Heart right ventricle (tissue), 16 donors: Measurements from ENCODE around the gene TP53RK. TPM values are rescaled to one million over a fixed set of nuclear protein-coding genes. Genes with fewer than 3 reads are reported as not detected.

Source experiments
- ATAC-seq, 8 donors: fragments of 200-7000 bp; cut with Tn5 transposase; one replicate each; pipeline ENCODE4 v1.9.1; 2020; ENCODE audit warnings: mild to moderate bottlenecking in 8 of 8, moderate library complexity in 8 of 8, moderate number of reproducible peaks in 1 of 8
- DNase-seq, 2 donors: peaks; one replicate each; pipeline ENCODE4 v3.0.0-alpha.2; 2020
- H3K27ac ChIP-seq, 10 donors: fragments of 200-600 bp; sonication (generic) in 2 of 10; one replicate each; pipeline versions ENCODE4 v1.5.0 to v1.8.0; 2020 to 2022; ENCODE audit warnings: mild to moderate bottlenecking in 3 of 10
- H3K27me3 ChIP-seq, 7 donors: fragments of 200-600 bp; one replicate each; pipeline ENCODE4 v1.8.0; 2021 to 2022; ENCODE audit warnings: mild to moderate bottlenecking in 2 of 7
- H3K36me3 ChIP-seq, 9 donors: fragments of 200-600 bp; sonication (generic) in 1 of 9; one replicate each; pipeline versions ENCODE4 v1.5.0 to v1.8.0; 2020 to 2022; ENCODE audit warnings: mild to moderate bottlenecking in 2 of 9
- H3K4me1 ChIP-seq, 9 donors: fragments of 200-600 bp; sonication (generic) in 1 of 9; one replicate each; pipeline versions ENCODE4 v1.5.0 to v1.8.0; 2020 to 2022; ENCODE audit warnings: mild to moderate bottlenecking in 4 of 9
- H3K4me3 ChIP-seq, 10 donors: fragments of 200-600 bp; sonication (generic) in 2 of 10; one replicate each; pipeline versions ENCODE4 v1.5.0 to v1.8.0; 2020 to 2022; ENCODE audit warnings: mild to moderate bottlenecking in 7 of 10, moderate library complexity in 2 of 10
- H3K9me3 ChIP-seq, 11 donors: fragments of 200-600 bp in 10 of 11; sonication (generic) in 2 of 11; one replicate each; pipeline versions ENCODE4 v1.5.0 to v1.8.0; 2013 to 2022; ENCODE audit warnings: mild to moderate bottlenecking in 2 of 11, control low read depth in 1 of 11, moderate library complexity in 1 of 11
- CTCF ChIP-seq, 9 donors: fragments of 200-600 bp; sonication (generic) in 2 of 9; IDR thresholded peaks; one replicate each; pipeline versions ENCODE4 v1.5.0 to v1.8.0; 2021 to 2022; ENCODE audit warnings: antibody characterized with exemption in 9 of 9, mild to moderate bottlenecking in 5 of 9, moderate library complexity in 1 of 9
- WGBS, 2 donors: extraction: QIAGEN DNeasy Blood & Tissue Kit; methylation state at CpG; one replicate each; pipeline ENCODE4 v1.1.7; 2013; ENCODE audit warnings: inconsistent platforms in 1 of 2; 5-methylcytosine and 5-hydroxymethylcytosine counted together
- intact Hi-C, 10 donors: fragments of 100-400 bp; cut with DNase I; formaldehyde crosslinking; loops; one replicate each; pipeline versions ENCODE4 v1.11.1 to v1.14.2; 2022
- polyA plus RNA-seq, 2 donors: library from polyadenylated mRNA; stranded (reverse); fragments of 200-250 nt; gene quantifications; one replicate each; pipeline ENCODE4 v1.2.3, GENCODE V29; 2013
- total RNA-seq, 10 donors: library from RNA; stranded (reverse); fragmentation: NEBNext Ultra II Directional in 3 of 10; extraction: Animal tissue kit (Norgen Biotek cat#: 25700) in 3 of 10; gene quantifications; one replicate each; pipeline versions ENCODE4 v1.2.1 to v1.2.4, GENCODE V29; 2021 to 2023
- donor health status: Arrhythmogenic right ventricular cardiomyopathy.
- donor health status: ischemic (EF 13 %, LVEDD 7.1; RV severe dilation, severe dysfunction).
- donor health status: healthy with polysubstance abuse.
- donor health status: DM: no; HTN: yes; CAD: no.
- donor health status: DM: no; HTN: no; CAD: no.
- donor health status: ischemic (EF 25% LVEDD 6.9; RV normal size, moderate dysfunction).
- donor health status: ischemic (EF 25% LVEDD 5.7; RV mildly dilated, moderate dysfunction).
- donor health status: healthy.
- donor health status: DM: yes; HTN: yes; CAD: no.
- donor health status: Ischemic cardiomyopathy.
- donor health status: ischemic (EF 35%, LVEDD 5.7; RV mildly dilated, moderate dysfunction).
- donor health status: nonischemic (EF 11% LVEDD 7.7; RV severe dilation, severe dysfunction).
- donor health status: DM: yes; HTN: yes; CAD: no.
- donor health status: PGD.
- donor health status: ischemic (EF 29% LVEDD 5.4; RV normal size, mild dysfunction).
- donor health status: nonischemic (EF 23%, LVEDD 6.1; RV moderate dilation, normal function).

Gene TP53RK
- total and polyA plus RNA-seq, 12 donors = 3.5 to 7.8 (median 6.4) TPM

DNA sequence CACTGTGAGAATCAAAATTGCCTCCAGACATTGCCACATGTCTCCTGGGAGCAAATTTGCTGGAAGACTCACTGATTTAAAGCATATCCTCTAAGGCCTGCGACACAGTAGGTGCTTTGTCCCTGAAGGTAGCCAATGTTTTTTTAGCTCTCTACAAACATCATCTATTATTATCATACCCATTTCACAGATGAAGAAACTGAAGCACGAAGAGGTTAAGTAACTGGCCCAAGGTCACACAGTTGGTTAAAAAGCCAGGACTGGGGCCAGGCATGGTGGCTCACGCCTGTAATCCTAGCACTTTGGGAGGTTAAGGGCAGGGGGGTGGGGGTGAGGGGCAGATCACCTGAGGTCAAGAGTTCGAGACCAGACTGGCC, 50.4 kb downstream of the TP53RK start:
- Histone ChIP-seq H3K9me3 (no peaks in the 10 kb centered on the region), H3K27ac (no peak overlapping the region), H3K4me1 (no peaks in the 10 kb centered on the region), H3K36me3 (no peaks in the 10 kb centered on the region), H3K4me3 (no peak overlapping the region), H3K27me3 (peaks cover 0 to 7% (median 0%) of the 10 kb centered on the region in 7 donors)
- no peak for TF ChIP-seq CTCF (IDR thresholded peaks at IDR 0.05)
- DNase-seq (no peak), ATAC-seq (no peak)
- intact Hi-C loops = no loop called here
- whole genome bisulfite sequencing, 2 donors = 90 to 91% methylated on average over 4 of the region's 4 CpGs

DNA sequence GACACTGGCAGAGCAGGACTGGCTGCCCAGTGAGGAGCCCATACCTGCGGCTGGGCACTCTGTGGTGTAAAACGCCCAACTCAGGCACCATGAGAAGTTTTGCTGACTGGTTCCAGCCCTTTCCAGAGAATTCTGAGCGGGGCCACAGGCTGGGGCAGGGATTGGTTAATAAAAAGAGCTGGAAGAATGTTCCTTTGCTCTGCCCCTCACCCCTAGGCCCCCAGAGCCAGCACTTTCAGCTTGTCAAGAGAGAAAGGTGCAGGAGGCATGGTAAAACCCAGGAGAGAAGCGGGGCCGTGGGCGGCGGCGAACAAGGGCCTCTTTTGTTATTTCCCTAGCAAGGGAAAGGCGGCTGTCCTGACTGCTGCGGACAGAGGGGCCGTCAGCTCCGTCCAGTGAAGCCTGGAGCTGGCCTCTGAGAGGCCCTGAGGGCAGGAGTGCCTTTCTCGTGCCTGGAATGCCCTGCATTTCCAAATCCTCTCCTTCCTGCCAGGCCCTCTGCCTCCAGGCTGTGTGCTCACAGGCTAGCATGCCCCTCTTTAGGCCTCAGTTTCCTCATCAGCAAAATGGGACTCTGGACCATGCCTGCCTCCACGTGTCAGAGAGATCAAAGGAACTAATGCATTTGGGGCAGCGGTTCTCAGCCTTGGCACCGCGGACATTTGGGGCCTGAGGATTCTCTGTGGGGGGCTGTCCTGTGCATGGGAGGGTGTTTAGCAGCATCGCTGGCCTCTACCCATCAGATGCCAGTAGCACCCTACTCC, 50.9 kb downstream of the TP53RK start:
- H3K36me3 ChIP-seq = no peaks in the 10 kb centered on the region
- no peak overlapping the region for H3K27ac ChIP-seq
- no peak for TF ChIP-seq CTCF (IDR thresholded peaks at IDR 0.05)
- H3K4me3 ChIP-seq = no peak overlapping the region
- H3K27me3 ChIP-seq = peaks cover 0 to 7% (median 0%) of the 10 kb centered on the region in 7 donors
- intact Hi-C loops = no loop called here
- no peak for DNase-seq
- H3K4me1 ChIP-seq = no peaks in the 10 kb centered on the region
- WGBS, 2 donors = 76 to 78% methylated on average over 18 of the region's 18 CpGs
- H3K9me3 ChIP-seq = no peaks in the 10 kb centered on the region
- no peak for ATAC-seq

DNA sequence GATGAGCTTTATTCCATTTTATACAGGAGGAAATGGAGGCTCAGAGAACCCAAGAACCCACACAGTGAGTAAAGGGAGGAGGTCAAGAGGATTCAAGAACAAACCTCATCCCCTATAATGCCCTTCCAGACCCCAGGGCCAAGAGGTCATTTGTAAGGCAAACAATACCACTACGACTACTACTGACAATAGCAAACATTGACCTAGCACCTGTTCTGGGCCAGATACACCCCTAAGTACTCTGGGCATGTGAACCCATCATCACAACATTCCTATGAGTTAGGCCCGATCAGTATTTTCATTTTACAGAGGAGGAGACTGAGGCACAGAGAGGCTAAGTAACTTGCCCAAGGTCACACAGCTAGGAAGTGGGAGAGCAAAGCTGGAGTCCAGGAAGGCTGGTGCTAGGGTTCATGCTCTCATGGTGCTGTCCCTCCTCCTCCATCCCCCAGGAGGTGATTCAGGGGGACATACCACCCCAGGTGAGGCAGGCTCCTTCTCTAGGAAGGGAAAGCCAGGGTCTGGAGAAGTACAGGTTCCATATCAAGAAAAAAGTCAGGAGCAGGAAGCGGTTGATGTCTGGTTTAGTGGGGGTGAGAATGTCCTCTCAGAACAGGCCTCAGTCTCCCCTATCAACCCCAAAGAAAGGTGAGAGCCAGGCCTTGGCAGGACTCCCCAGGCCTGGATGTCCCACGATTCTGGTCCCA, 51.7 kb downstream of the TP53RK start:
- intact Hi-C loops = no loop called here
- H3K27ac ChIP-seq = no peak overlapping the region
- no peak for TF ChIP-seq CTCF (IDR thresholded peaks at IDR 0.05)
- no peaks in the 10 kb centered on the region for H3K4me1 ChIP-seq
- DNase-seq = no peak
- ATAC-seq = no peak
- H3K36me3 ChIP-seq = no peaks in the 10 kb centered on the region
- peaks cover 0 to 7% (median 0%) of the 10 kb centered on the region in 7 donors for H3K27me3 ChIP-seq
- WGBS, 2 donors = 83 to 89% methylated on average over 4 of the region's 4 CpGs
- H3K4me3 ChIP-seq = no peak overlapping the region
- no peaks in the 10 kb centered on the region for H3K9me3 ChIP-seq

DNA sequence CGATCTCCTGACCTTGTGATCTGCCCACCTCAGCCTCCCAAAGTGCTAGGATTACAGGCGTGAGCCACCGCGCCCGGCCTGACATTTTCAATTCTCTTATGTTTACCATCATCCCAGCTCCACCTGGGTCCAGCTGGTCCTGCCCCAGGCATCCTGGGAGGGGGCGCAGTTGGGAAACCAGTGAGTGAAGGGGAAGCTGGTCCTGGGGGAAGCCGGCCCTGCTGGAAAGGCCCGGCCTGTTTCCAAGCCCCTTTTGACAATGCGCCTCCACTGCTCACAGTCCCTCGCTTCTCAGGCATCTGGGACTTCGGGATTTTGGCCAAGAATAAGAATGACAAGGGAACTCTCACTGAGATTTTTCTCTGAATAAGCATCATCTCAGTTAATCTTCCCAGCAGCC, 52.2 kb downstream of the TP53RK start:
- no peak for TF ChIP-seq CTCF (IDR thresholded peaks at IDR 0.05)
- H3K36me3 ChIP-seq = no peaks in the 10 kb centered on the region
- DNase-seq (no peak), ATAC-seq (no peak)
- H3K27me3 ChIP-seq = peaks cover 0 to 7% (median 0%) of the 10 kb centered on the region in 7 donors
- no peaks in the 10 kb centered on the region for H3K9me3 ChIP-seq
- intact Hi-C loops = no loop called here
- no peak overlapping the region for H3K27ac ChIP-seq
- H3K4me1 ChIP-seq = no peaks in the 10 kb centered on the region
- no peak overlapping the region for H3K4me3 ChIP-seq
- 75 to 81% methylated on average over 11 of the region's 11 CpGs for WGBS, 2 donors
